ENCODE data around the gene NMNAT2.

Gene NMNAT2

DNA sequence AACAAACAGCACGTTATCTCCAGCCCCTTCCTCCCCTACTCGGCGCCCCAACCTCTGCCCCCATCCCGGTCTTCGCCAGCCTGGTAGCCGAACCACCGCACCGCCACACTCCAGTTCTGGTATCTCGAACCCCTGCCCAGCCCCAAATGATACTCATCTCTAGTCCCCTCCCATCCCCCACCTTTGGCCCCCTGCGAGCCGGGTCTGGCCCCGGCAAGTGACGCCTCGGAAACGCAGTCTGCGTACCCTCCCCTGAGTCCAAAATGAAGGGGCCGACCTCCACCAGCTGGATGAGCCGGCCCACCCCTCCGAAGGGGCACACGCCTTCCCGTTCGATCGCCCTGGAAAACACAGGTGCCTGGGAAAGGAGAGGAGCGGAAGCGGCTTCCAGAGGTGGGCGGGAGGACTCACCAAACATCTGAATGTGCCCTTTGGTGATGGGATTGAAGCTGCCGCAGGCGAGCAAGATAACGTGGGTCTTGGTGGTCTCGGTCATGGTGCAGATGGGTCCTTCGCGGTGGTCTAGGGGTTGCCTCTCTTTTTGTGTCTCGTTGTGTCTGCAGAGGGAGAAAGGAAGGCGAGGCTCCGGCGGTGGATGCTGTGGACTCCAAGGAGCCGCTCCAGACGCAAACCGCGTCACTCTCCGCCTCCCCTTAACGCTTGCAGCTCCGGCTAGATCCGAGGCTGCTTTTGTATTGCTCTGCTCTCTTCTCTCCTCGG lies at the start of gene NMNAT2:
Gene NMNAT2 (minus strand): TSS at position 609 of the 720 bp plus-strand sequence. CDS start 113 bp downstream, at position 496.
- TF ChIP-seq, protein P1, sequence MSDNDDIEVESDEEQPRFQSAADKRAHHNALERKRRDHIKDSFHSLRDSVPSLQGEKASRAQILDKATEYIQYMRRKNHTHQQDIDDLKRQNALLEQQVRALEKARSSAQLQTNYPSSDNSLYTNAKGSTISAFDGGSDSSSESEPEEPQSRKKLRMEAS (IDR thresholded peaks at IDR 0.05; ENCODE audit: low read depth, low read length), result no peak
- TF ChIP-seq MYC (IDR thresholded peaks at IDR 0.05; ENCODE audit: low read depth, low read length), result no peak
- TF ChIP-seq POLR2A (IDR thresholded peaks at IDR 0.05; ENCODE audit: extremely low read depth, insufficient read length), result no peak
- TF ChIP-seq, protein P2, sequence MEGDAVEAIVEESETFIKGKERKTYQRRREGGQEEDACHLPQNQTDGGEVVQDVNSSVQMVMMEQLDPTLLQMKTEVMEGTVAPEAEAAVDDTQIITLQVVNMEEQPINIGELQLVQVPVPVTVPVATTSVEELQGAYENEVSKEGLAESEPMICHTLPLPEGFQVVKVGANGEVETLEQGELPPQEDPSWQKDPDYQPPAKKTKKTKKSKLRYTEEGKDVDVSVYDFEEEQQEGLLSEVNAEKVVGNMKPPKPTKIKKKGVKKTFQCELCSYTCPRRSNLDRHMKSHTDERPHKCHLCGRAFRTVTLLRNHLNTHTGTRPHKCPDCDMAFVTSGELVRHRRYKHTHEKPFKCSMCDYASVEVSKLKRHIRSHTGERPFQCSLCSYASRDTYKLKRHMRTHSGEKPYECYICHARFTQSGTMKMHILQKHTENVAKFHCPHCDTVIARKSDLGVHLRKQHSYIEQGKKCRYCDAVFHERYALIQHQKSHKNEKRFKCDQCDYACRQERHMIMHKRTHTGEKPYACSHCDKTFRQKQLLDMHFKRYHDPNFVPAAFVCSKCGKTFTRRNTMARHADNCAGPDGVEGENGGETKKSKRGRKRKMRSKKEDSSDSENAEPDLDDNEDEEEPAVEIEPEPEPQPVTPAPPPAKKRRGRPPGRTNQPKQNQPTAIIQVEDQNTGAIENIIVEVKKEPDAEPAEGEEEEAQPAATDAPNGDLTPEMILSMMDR (IDR thresholded peaks at IDR 0.05; ENCODE audit: low read depth, low read length), result no peak
- no peak for DNase-seq (ENCODE audit: low read depth)
- H3K4me3 ChIP-seq (ENCODE audit: low read depth, low read length), result no peak within 1 kb of the TSS

DNA sequence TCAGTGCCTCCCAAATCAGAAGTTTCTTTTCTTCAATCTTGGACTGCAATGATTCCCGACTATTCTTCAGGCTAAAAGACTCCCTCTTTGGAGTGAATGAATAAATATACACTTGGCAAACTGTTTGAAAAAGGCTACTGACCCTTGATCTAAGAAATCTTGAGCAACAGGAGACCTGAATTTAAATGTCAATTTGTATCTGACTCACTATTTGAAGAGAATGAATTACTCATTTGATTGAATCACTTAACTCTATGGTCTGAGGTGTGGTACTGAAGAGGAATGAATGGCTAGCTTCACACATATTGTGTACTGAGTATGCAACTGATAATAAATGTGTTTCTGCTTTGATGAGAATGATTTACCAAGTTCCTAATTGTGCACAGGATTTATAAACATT lies 49.5 kb upstream of the NMNAT2 start:
- TF ChIP-seq MYC (IDR thresholded peaks at IDR 0.05; ENCODE audit: low read depth, low read length) (no peak), POLR2A (IDR thresholded peaks at IDR 0.05; ENCODE audit: extremely low read depth, insufficient read length) (no peak)
- TF ChIP-seq, protein P2 (IDR thresholded peaks at IDR 0.05; ENCODE audit: low read depth, low read length), result no peak
- TF ChIP-seq, protein P1 (IDR thresholded peaks at IDR 0.05; ENCODE audit: low read depth, low read length), result no peak
- no peak overlapping the region for H3K4me3 ChIP-seq (ENCODE audit: low read depth, low read length)
- no peak for DNase-seq (ENCODE audit: low read depth)

DNA sequence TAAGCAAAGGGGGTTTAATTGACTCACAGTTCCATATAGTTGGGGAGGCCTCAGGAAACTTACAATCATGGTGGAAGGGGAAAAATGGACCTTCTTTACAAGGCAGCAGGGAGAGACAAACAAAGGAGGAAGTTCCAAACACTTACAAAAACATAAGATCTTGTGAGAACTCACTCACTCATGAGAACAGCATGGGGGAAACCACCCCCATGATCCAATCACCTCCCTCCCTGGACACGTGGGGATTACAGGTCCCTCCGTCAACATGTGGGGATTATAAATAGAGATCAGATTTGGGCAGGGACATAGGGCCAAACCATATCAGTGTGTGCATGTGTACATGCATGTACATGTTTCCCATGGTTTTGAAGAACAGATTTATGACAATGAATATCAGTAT lies 48.6 kb upstream of the NMNAT2 start:
- no peak overlapping the region for H3K4me3 ChIP-seq (ENCODE audit: low read depth, low read length)
- no peak for DNase-seq (ENCODE audit: low read depth)
- TF ChIP-seq, protein P2 (IDR thresholded peaks at IDR 0.05; ENCODE audit: low read depth, low read length), result no peak
- no peak for TF ChIP-seq MYC (IDR thresholded peaks at IDR 0.05; ENCODE audit: low read depth, low read length)
- TF ChIP-seq, protein P1 (IDR thresholded peaks at IDR 0.05; ENCODE audit: low read depth, low read length), result no peak
- TF ChIP-seq POLR2A (IDR thresholded peaks at IDR 0.05; ENCODE audit: extremely low read depth, insufficient read length), result no peak

DNA sequence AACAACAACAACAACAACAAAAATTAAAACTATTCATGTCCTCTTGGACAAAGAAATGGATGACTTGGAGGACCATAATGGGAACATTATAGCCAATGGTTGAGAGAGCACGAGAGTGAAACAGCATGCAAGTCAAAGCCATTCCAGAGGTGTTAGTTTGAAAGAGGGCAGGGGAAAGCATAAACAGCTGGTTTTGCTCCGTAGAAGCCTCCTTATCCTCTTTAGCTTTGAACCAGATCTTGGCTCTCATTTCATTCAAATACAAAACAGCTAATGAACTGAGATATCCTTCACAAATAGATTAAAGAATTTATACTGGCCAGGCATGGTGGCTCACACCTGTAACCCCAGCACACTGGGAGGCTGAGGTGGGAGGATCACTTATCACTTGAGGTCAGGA lies 45.4 kb upstream of the NMNAT2 start:
- DNase-seq (ENCODE audit: low read depth), result no peak
- TF ChIP-seq, protein P2 (IDR thresholded peaks at IDR 0.05; ENCODE audit: low read depth, low read length), result no peak
- TF ChIP-seq MYC (IDR thresholded peaks at IDR 0.05; ENCODE audit: low read depth, low read length), result no peak
- TF ChIP-seq, protein P1 (IDR thresholded peaks at IDR 0.05; ENCODE audit: low read depth, low read length), result no peak
- no peak for TF ChIP-seq POLR2A (IDR thresholded peaks at IDR 0.05; ENCODE audit: extremely low read depth, insufficient read length)
- H3K4me3 ChIP-seq (ENCODE audit: low read depth, low read length), result no peak overlapping the region

DNA sequence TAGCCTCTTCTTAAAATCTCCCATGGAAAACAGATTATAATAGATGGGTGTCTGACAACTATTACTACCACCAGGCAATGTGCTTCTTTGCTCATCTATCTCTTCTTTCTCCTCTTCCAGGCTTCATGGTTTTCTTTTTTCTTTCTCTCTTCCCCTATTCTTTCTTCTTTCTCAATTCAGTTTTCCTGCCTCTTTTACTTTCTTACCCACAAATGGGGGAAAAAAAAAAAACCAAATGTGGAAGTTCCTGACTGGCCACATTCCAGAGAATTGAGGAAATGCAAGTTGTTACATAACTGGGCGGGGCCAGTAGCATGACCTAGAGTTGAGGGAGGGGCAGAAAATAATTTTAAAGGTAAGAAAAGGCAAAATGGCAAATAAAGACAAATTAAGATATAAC lies 43.2 kb upstream of the NMNAT2 start:
- H3K4me3 ChIP-seq (ENCODE audit: low read depth, low read length), result no peak overlapping the region
- DNase-seq (ENCODE audit: low read depth), result peak; percentile 64
- no peak for TF ChIP-seq MYC (IDR thresholded peaks at IDR 0.05; ENCODE audit: low read depth, low read length)
- TF ChIP-seq, protein P1 (IDR thresholded peaks at IDR 0.05; ENCODE audit: low read depth, low read length), result no peak
- TF ChIP-seq, protein P2 (IDR thresholded peaks at IDR 0.05; ENCODE audit: low read depth, low read length), result no peak
- TF ChIP-seq POLR2A (IDR thresholded peaks at IDR 0.05; ENCODE audit: extremely low read depth, insufficient read length), result no peak
